Osteoblast (primary cell): Measurements from ENCODE around the gene CLSTN2. TPM values are rescaled to one million over a fixed set of nuclear protein-coding genes. Genes with fewer than 3 reads are reported as not detected.

ENCODE experiments used
- DNase-seq: peaks from one replicate; pipeline ENCODE4 v3.0.0; 2011; ENCODE audit warnings: low spot score, mixed read lengths; ENCODE audit not compliant: insufficient read length; ENCODE audit errors: missing footprints
- H2AFZ ChIP-seq: 2 replicates; pipeline ENCODE4 v1.6.0; 2011; ENCODE audit warnings: mild to moderate bottlenecking, low read length
- H3K27ac ChIP-seq: 2 replicates; pipeline ENCODE4 v1.5.1; 2011; ENCODE audit warnings: mild to moderate bottlenecking, low read depth, low read length, moderate library complexity
- H3K27me3 ChIP-seq: 2 replicates; pipeline ENCODE4 v1.6.0; 2012; ENCODE audit warnings: mild to moderate bottlenecking, control low read depth, inconsistent platforms, low read length, moderate library complexity; ENCODE audit not compliant: insufficient read depth
- H3K36me3 ChIP-seq: 2 replicates; pipeline ENCODE4 v1.5.1; 2011; ENCODE audit warnings: mild to moderate bottlenecking, low read length, control low read depth, moderate library complexity; ENCODE audit not compliant: insufficient read depth
- H3K4me1 ChIP-seq: 2 replicates; pipeline ENCODE4 v1.5.1; 2011; ENCODE audit warnings: mild to moderate bottlenecking, low read length, control low read depth, moderate library complexity; ENCODE audit not compliant: insufficient read depth
- H3K4me2 ChIP-seq: 2 replicates; pipeline ENCODE4 v1.6.0; 2011; ENCODE audit warnings: mild to moderate bottlenecking, low read length; ENCODE audit not compliant: insufficient read depth
- H3K4me3 ChIP-seq: fragments of 200-600 bp; sonication (generic); 3 replicates; pipeline ENCODE4 v1.5.1; 2012; ENCODE audit warnings: mild to moderate bottlenecking, low read length, inconsistent platforms; ENCODE audit not compliant: insufficient read depth
- H3K79me2 ChIP-seq: 2 replicates; pipeline ENCODE4 v1.6.0; 2012; ENCODE audit warnings: mild to moderate bottlenecking, low read length, control low read depth, inconsistent platforms; ENCODE audit not compliant: insufficient read depth
- H3K9me3 ChIP-seq: 2 replicates; pipeline ENCODE4 v1.5.1; 2011; ENCODE audit warnings: low read depth, low read length, control low read depth
- H4K20me1 ChIP-seq: 2 replicates; pipeline ENCODE4 v1.6.0; 2012; ENCODE audit warnings: mild to moderate bottlenecking, low read length, control low read depth; ENCODE audit not compliant: insufficient read depth
- CTCF ChIP-seq: IDR thresholded peaks from 2 replicates; pipeline ENCODE4 v1.5.1; 2011; ENCODE audit warnings: mild to moderate bottlenecking, low read depth, low read length, moderate library complexity; ENCODE audit errors: extremely low read depth
- total RNA-seq: library from RNA; depleted of rRNA; stranded (reverse); fragments of >200 nt; gene quantifications from 2 replicates; pipeline ENCODE4 v1.2.3, GENCODE V29; 2012

CLSTN2 gene
- total RNA-seq, 1 donor, result under 0.01 TPM

DNA sequence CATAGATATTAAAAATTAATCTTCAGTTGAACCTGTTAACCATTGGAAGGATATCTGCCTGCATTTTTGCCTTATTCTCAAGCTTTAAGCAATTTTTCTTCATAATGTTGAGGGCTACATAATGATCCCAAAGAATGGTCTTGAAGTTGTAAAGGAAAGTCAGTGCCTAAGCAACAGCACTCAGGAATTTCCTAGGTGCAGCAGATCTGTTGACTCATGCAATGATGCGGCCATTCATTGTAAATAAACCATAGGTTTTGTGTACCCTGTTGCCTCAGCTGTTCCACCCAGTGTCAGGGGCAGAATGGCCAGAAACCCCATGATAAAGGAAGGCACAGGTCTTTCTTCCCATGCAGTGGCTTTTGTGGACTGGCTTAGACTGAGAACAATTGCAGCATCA, 664.5 kb downstream of the CLSTN2 start:
- Histone ChIP-seq H3K4me3 (no peak overlapping the region), H3K4me1 (no peaks in the 10 kb centered on the region)
- DNase-seq, result no peak

DNA sequence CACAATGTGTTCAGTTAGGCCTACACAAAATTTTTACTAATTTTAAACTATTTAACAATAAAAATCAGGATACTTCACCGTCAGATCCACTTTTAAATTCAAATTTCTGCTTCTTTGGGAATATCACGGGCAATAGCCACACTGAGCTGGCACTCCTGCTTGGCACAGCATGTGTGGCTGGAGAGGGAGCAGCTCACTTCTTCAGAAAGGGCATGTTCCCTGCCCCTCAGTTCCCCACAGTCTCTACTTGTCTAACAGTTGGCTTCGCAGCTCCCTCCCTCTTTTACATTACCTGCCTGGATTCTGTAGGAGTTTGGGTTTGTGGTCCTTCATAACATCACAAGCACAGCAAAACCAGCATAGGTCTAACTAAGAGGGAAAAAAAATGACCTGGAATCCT, 666.9 kb downstream of the CLSTN2 start:
- no peaks in the 10 kb centered on the region for H4K20me1 ChIP-seq
- no peak overlapping the region for H3K4me2 ChIP-seq
- no peaks in the 10 kb centered on the region for H3K27me3 ChIP-seq
- no peaks in the 10 kb centered on the region for H3K79me2 ChIP-seq
- H3K36me3 ChIP-seq, result no peaks in the 10 kb centered on the region
- H3K27ac ChIP-seq, result no peak overlapping the region
- H3K4me3 ChIP-seq, result no peak overlapping the region
- H2AFZ ChIP-seq, result no peak overlapping the region
- no peaks in the 10 kb centered on the region for H3K4me1 ChIP-seq
- no peak for DNase-seq
- TF ChIP-seq CTCF, result no peak
- H3K9me3 ChIP-seq, result no peaks in the 10 kb centered on the region

More for the DNA sequence above, 664.5 kb downstream of the CLSTN2 start:
- Histone ChIP-seq H3K27ac (no peak overlapping the region), H3K4me2 (no peak overlapping the region), H2AFZ (no peak overlapping the region), H3K79me2 (no peaks in the 10 kb centered on the region), H3K27me3 (no peaks in the 10 kb centered on the region), H3K36me3 (no peaks in the 10 kb centered on the region), H4K20me1 (no peaks in the 10 kb centered on the region), H3K9me3 (no peaks in the 10 kb centered on the region)
- TF ChIP-seq CTCF, result no peak

DNA sequence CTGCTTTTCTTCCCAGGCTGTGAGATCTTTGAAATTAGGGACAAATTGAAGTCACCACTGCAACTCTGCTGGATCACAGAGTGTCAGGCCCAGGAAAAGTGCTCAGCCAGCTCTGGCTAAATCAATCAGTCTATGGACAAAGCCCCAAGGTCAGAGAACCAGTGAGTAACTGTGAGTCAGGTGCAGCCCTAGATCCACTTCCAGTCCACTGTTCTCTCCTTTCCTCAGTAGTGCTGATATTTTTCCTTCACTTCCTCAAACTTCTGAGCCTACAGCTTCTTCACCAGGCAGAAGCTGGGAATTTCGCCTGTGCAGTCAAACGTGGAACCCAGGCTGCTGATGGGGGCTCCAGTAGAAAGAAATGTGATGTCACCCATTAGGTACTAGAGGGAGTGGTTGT, 667.8 kb downstream of the CLSTN2 start:
- Histone ChIP-seq H3K79me2 (no peaks in the 10 kb centered on the region), H3K36me3 (no peaks in the 10 kb centered on the region), H3K9me3 (no peaks in the 10 kb centered on the region), H3K27me3 (no peaks in the 10 kb centered on the region), H3K4me3 (no peak overlapping the region), H4K20me1 (no peaks in the 10 kb centered on the region), H3K4me1 (no peaks in the 10 kb centered on the region), H3K27ac (no peak overlapping the region), H3K4me2 (no peak overlapping the region), H2AFZ (no peak overlapping the region)
- TF ChIP-seq CTCF, result no peak
- DNase-seq, result no peak

DNA sequence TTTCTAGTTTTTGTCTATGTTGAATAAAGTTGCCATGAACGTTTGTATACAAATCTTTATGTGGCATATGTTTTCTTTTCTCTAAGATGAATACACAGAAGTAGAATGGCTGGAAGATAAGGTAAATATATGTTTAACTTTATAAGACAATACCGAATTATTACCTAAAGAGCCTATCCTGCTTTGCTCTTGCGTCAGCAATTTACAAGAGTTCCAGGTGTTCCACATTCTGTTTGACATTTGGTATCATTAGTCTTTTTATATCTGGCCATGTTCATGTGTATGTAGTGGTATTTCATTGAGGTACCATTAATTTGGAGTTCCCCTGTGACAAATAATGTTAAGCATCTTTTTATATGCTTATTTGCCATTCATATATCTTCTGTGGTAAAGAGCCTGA, 668.8 kb downstream of the CLSTN2 start:
- TF ChIP-seq CTCF, result no peak
- H3K27ac ChIP-seq, result no peak overlapping the region
- no peak for DNase-seq
- no peaks in the 10 kb centered on the region for H3K9me3 ChIP-seq
- no peaks in the 10 kb centered on the region for H3K79me2 ChIP-seq
- no peaks in the 10 kb centered on the region for H4K20me1 ChIP-seq
- no peak overlapping the region for H3K4me2 ChIP-seq
- no peak overlapping the region for H3K4me3 ChIP-seq
- no peaks in the 10 kb centered on the region for H3K27me3 ChIP-seq
- H3K4me1 ChIP-seq, result no peaks in the 10 kb centered on the region
- no peaks in the 10 kb centered on the region for H3K36me3 ChIP-seq
- no peak overlapping the region for H2AFZ ChIP-seq
